IPS-20b (cell line): ENCODE data around the gene REG3A.

ENCODE experiments used
- H3K27ac ChIP-seq: one replicate; pipeline ENCODE4 v1.5.1; 2013; ENCODE audit warnings: low read length
- H3K27me3 ChIP-seq: 2 replicates; pipeline ENCODE4 v1.6.1; 2013; ENCODE audit warnings: mild to moderate bottlenecking, low read length, inconsistent platforms; ENCODE audit not compliant: insufficient read depth
- H3K36me3 ChIP-seq: 2 replicates; pipeline ENCODE4 v1.6.1; 2013; ENCODE audit warnings: low read depth, mild to moderate bottlenecking, inconsistent platforms, low read length, moderate library complexity; ENCODE audit not compliant: insufficient read depth
- H3K4me1 ChIP-seq: 2 replicates; pipeline ENCODE4 v1.6.1; 2013; ENCODE audit warnings: mild to moderate bottlenecking, control low read depth, inconsistent platforms, low read length, moderate library complexity; ENCODE audit not compliant: insufficient read depth
- H3K4me3 ChIP-seq: 2 replicates; pipeline ENCODE4 v1.5.1; 2013; ENCODE audit warnings: mild to moderate bottlenecking, low read length, inconsistent platforms
- H3K9ac ChIP-seq: 2 replicates; pipeline ENCODE4 v1.6.1; 2013; ENCODE audit warnings: low read depth, mild to moderate bottlenecking, inconsistent platforms, low read length, moderate library complexity
- H3K9me3 ChIP-seq: 2 replicates; pipeline ENCODE4 v1.6.1; 2013; ENCODE audit warnings: mild to moderate bottlenecking, low read depth, low read length, inconsistent platforms; ENCODE audit not compliant: insufficient read depth

The REG3A gene

GRCh38 chr2:79159653-79160052 lies at the start of gene REG3A:
REG3A (minus strand) TSS chr2:79159753; CDS start chr2:79159405, 348 bp downstream.
- H3K4me1 ChIP-seq, result no peaks in the 10 kb centered on the region
- no peak within 1 kb of the TSS for H3K27ac ChIP-seq
- H3K36me3 ChIP-seq, result no peaks in the 10 kb centered on the region
- no peaks in the 10 kb centered on the region for H3K27me3 ChIP-seq
- no peak within 1 kb of the TSS for H3K9ac ChIP-seq
- no peak within 1 kb of the TSS for H3K4me3 ChIP-seq
- H3K9me3 ChIP-seq, result no peaks in the 10 kb centered on the region

- no peaks in the 10 kb centered on the region for H3K9me3 ChIP-seq
- no peaks in the 10 kb centered on the region for H3K27me3 ChIP-seq
- H3K9ac ChIP-seq, result no peak overlapping the region
- H3K4me1 ChIP-seq, result peaks cover 11% of the 10 kb centered on the region; the same call in 1 of the 2 replicates
- H3K27ac ChIP-seq, result no peak overlapping the region
- H3K36me3 ChIP-seq, result no peaks in the 10 kb centered on the region
- H3K4me3 ChIP-seq, result peak overlapping the region; percentile 13; the same call in 1 of the 2 replicates
Measured at GRCh38 chr2:79200762-79201161, 41.2 kb upstream of the REG3A start.

- Histone ChIP-seq H3K4me1 (no peaks in the 10 kb centered on the region; the same call in 1 of the 2 replicates), H3K27me3 (peaks cover 48% of the 10 kb centered on the region), H3K36me3 (no peaks in the 10 kb centered on the region), H3K4me3 (no peak overlapping the region), H3K9me3 (no peaks in the 10 kb centered on the region), H3K9ac (no peak overlapping the region), H3K27ac (no peak overlapping the region)
Measured at GRCh38 chr2:79191816-79192215, 32.3 kb upstream of the REG3A start.

- no peaks in the 10 kb centered on the region for H3K36me3 ChIP-seq
- H3K9me3 ChIP-seq, result no peaks in the 10 kb centered on the region
- peaks cover 54% of the 10 kb centered on the region for H3K27me3 ChIP-seq
- no peak overlapping the region for H3K4me3 ChIP-seq
- H3K27ac ChIP-seq, result no peak overlapping the region
- no peak overlapping the region for H3K9ac ChIP-seq
- H3K4me1 ChIP-seq, result no peaks in the 10 kb centered on the region; the same call in 1 of the 2 replicates
Measured at GRCh38 chr2:79191081-79191480, 31.5 kb upstream of the REG3A start.

GRCh38 chr2:79189465-79189864 lies 29.9 kb upstream of the REG3A start:
- H3K9ac ChIP-seq, result no peak overlapping the region

DNA sequence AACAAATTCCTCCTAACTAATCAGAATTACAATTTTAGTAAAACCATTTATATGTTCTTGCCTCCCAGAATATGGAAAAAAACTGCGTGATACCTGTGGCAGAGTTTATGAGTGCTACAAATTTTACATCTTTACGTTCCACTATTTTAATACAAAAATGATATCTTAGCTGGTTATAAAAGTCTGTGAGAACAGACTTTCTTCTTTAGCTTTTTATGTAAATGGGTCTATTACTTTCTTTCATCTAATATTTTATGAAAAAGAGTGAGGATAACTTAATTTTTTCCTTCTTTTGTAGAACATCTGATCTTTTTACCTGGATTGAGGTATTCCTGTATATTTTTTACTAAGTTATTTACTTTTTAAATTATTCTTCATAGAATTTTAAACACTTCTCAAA lies 22.1 kb upstream of the REG3A start:
- H3K9ac ChIP-seq, result no peak overlapping the region
- no peaks in the 10 kb centered on the region for H3K36me3 ChIP-seq
- H3K9me3 ChIP-seq, result peaks cover 12% of the 10 kb centered on the region
- H3K4me3 ChIP-seq, result no peak overlapping the region
- H3K27ac ChIP-seq, result no peak overlapping the region
- peaks cover 7% of the 10 kb centered on the region; the same call in 1 of the 2 replicates for H3K27me3 ChIP-seq
- no peaks in the 10 kb centered on the region for H3K4me1 ChIP-seq

More at GRCh38 chr2:79189465-79189864, 29.9 kb upstream of the REG3A start:
- no peaks in the 10 kb centered on the region for H3K36me3 ChIP-seq
- no peak overlapping the region for H3K27ac ChIP-seq
- peaks cover 57% of the 10 kb centered on the region for H3K27me3 ChIP-seq
- H3K9me3 ChIP-seq, result no peaks in the 10 kb centered on the region
- H3K4me3 ChIP-seq, result no peak overlapping the region
- no peaks in the 10 kb centered on the region; the same call in 1 of the 2 replicates for H3K4me1 ChIP-seq

DNA sequence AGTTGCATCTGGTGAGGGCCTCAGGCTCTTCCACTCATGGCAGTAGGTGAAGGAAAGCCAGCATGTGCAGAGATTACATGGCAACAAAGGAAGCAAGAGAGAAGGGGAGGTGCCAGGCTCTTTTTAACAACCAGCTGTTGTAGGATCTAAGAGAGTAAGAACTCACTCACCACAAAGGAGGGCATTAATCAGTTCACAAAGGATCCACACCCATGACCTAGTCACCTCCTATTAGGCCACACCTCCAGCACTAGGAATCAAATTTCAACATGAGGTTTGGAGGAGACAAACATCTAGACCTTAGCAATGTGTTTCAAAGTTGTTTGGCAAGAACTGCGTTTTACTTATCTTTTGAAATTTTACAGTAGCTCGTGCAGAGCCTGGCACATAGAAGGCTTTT lies 20.5 kb upstream of the REG3A start:
- H3K9me3 ChIP-seq, result peaks cover 12% of the 10 kb centered on the region
- no peak overlapping the region for H3K4me3 ChIP-seq
- H3K27me3 ChIP-seq, result no peaks in the 10 kb centered on the region
- no peaks in the 10 kb centered on the region for H3K36me3 ChIP-seq
- H3K27ac ChIP-seq, result no peak overlapping the region
- H3K9ac ChIP-seq, result no peak overlapping the region
- H3K4me1 ChIP-seq, result no peaks in the 10 kb centered on the region

DNA sequence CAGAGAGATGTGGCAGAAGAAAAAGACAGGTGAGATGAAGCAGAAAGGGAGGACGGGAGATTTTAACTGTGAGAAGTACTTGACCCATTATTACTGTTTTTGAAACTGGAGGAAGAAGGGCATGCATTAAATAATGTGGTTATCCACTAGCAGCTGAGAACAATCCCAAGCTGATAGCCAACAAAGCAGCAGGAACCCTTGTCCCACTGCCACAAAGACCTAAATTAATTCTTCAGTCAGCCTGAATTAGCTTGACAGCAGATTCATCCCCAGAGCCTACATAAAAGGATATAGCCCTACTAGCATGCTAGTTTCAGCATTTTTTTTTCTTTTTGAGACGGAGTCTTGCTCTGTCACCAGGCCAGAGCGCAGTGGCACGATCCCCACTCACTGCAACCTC lies 19.5 kb upstream of the REG3A start:
- no peaks in the 10 kb centered on the region for H3K4me1 ChIP-seq
- peaks cover 12% of the 10 kb centered on the region for H3K9me3 ChIP-seq
- H3K27ac ChIP-seq, result no peak overlapping the region
- H3K36me3 ChIP-seq, result no peaks in the 10 kb centered on the region
- no peaks in the 10 kb centered on the region for H3K27me3 ChIP-seq
- H3K9ac ChIP-seq, result no peak overlapping the region
- H3K4me3 ChIP-seq, result no peak overlapping the region

DNA sequence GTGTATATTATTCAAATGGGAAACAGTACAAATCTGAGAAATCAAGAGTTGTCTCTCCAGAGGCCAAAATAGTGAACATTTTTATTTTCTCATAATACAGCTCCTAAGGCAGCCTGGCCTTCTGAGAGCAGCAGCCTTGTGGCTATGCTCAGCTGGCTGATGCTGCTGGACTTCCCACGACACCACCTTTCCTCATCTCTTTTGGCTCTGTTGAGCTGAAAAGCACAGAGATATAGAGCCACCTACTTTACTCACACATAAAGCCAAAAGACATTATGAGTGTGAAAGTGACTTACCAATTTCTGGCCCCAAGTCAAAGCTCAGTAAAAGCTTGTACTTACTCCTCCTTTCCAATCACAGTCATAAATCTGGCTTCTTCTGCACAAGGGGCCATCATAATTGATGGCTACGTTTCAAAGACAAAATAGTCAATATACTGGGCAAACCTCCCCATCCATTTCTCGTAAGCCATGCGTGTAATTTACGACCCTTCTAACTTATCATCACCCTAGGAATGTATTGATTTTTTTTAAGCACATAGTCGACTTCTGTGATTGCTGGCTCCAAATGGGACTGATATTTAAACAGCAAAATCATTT lies 18.6 kb upstream of the REG3A start:
- H3K27ac ChIP-seq, result no peak overlapping the region

DNA sequence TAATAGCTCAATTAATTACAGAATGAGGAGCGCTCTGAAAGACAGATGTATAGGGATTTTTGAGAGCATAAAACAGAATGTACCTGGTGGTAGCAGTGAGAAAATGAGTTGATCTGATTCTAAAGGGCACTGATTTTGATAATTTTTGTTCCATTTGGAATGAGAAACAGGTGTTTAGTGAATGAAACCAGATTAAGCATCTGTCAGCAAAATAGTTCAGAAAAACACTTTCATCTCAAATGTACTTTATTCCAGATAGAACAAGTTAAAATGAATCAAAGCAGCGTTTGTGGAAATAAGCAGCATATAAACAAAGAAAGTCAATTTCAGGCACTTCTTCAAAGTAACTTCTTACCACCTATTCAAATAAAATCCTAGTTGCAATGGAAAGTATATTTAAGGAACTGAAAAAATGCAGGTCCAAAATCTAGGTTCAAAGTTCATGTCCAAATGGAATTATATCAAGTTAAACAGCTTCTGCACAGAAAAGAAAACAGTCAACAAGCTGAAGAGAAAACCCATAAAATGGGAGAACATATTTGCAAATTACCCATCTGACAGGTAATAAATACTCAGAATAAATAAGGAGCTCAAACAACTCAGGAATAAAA lies 11.9 kb upstream of the REG3A start:
- Histone ChIP-seq H3K9me3 (no peaks in the 10 kb centered on the region), H3K4me3 (no peak overlapping the region), H3K9ac (no peak overlapping the region), H3K27me3 (no peaks in the 10 kb centered on the region), H3K27ac (no peak overlapping the region), H3K36me3 (no peaks in the 10 kb centered on the region), H3K4me1 (no peaks in the 10 kb centered on the region)

More for the DNA sequence above, 18.6 kb upstream of the REG3A start:
- Histone ChIP-seq H3K9ac (no peak overlapping the region), H3K36me3 (no peaks in the 10 kb centered on the region), H3K4me3 (no peak overlapping the region), H3K9me3 (peaks cover 12% of the 10 kb centered on the region), H3K27me3 (no peaks in the 10 kb centered on the region), H3K4me1 (no peaks in the 10 kb centered on the region)

DNA sequence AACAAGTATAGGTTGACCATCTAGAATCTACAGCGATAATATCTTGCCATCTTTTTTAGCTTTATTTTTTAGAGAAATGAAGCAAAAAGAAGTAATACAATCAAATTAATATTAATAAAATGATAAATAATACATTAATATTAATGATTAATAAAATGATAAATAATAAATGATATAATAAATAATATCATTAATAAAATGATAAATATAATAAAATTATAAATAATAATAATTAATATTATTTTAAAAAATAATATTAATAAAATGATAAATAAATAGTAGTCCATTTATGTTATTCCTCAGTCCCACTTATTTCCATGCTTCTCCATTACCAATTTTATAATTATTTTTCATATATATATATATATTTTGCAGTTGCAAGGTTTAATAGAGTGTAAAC lies 3.2 kb upstream of the REG3A start:
- Histone ChIP-seq H3K9ac (no peak overlapping the region), H3K36me3 (no peaks in the 10 kb centered on the region), H3K27me3 (no peaks in the 10 kb centered on the region), H3K9me3 (no peaks in the 10 kb centered on the region), H3K4me3 (no peak overlapping the region), H3K27ac (no peak overlapping the region), H3K4me1 (no peaks in the 10 kb centered on the region)

GRCh38 chr2:79162132-79162531 lies 2.6 kb upstream of the REG3A start:
- Histone ChIP-seq H3K27ac (no peak overlapping the region), H3K4me3 (no peak overlapping the region), H3K36me3 (no peaks in the 10 kb centered on the region), H3K27me3 (no peaks in the 10 kb centered on the region), H3K4me1 (no peaks in the 10 kb centered on the region), H3K9ac (no peak overlapping the region), H3K9me3 (no peaks in the 10 kb centered on the region)
